ENCODE results near the gene PLXNB3. TPM values are rescaled to one million over a fixed set of nuclear protein-coding genes. Genes with fewer than 3 reads are reported as not detected.

Gene PLXNB3
- total RNA-seq, 1 experiment from 2014 or later: 14.3 TPM

DNA sequence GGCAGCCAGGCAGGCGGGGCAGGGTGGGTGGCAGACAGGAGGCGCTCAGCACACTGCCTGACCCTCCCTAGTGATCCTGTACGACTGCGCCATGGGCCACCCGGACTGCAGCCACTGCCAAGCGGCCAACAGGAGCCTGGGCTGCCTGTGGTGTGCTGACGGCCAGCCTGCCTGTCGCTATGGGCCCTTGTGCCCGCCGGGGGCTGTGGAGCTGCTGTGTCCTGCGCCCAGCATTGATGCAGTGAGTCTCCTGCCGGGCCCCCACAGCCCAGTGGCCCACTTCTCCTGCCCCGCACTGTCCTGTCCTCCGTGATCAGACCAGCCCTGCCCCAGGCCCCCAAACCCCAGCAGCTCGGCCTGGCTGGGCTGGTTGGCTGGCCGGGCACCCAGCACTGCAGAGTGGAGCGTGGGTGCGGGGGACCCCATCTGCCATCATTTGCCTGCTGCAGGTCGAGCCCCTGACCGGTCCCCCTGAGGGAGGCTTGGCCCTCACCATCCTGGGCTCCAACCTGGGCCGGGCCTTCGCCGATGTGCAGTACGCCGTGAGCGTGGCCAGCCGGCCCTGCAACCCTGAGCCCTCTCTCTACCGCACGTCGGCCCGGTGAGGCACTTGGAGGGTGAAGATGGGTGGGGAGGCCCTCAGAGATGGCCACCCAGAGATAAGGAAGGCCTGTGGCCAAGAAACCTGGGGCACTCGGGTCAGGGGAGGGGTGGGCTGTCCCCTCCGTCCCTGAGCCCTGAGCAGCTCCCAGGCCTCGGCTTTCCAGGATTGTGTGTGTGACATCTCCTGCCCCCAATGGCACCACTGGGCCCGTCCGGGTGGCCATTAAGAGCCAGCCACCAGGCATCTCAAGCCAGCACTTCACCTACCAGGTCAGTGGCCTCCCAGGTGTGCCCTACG lies 7.6 kb downstream of the PLXNB3 start:
- in situ Hi-C loops (cut with HindIII; ENCODE audit: low pct_unique_long_range_greater_than_20kb, low sequenced_read_pairs): no loop called here
- H3K4me3 ChIP-seq (ENCODE audit: low read depth in 2 of 2, low read length in 2 of 2): no peak overlapping the region
- POLR2A ChIA-PET: interaction anchor here (0.5 kb wide), 1 partner anchor 31 kb away, joined by 3 read pairs; no protein-coding TSS in a partner anchor
- ATAC-seq (no peak), DNase-seq (ENCODE audit: low read depth, low spot score) (no peak)
- intact Hi-C loops (cut with micrococcal nuclease; ENCODE audit: unreplicated experiment): no loop called here
- CTCF ChIA-PET: no interaction called here
- no TSS peak for BruUV-seq (replicated peaks)
- H3K4me1 ChIP-seq (ENCODE audit: control insufficient read depth, insufficient read depth, low read length): 0 out of 2 replicates have a peak, but pooled peaks cover under 1% of the 10 kb centered on the region
- TF ChIP-seq SIN3A (IDR thresholded peaks at IDR 0.05; ENCODE audit: borderline replicate concordance, insufficient read depth, low read depth, low read length) (no peak), TCF7L2 (IDR thresholded peaks at IDR 0.05; ENCODE audit: low read depth, low read length) (no peak), POLR2AphosphoS5 (IDR thresholded peaks at IDR 0.05; ENCODE audit: low read depth, low read length) (no peak)
- TF ChIP-seq, protein P1, sequence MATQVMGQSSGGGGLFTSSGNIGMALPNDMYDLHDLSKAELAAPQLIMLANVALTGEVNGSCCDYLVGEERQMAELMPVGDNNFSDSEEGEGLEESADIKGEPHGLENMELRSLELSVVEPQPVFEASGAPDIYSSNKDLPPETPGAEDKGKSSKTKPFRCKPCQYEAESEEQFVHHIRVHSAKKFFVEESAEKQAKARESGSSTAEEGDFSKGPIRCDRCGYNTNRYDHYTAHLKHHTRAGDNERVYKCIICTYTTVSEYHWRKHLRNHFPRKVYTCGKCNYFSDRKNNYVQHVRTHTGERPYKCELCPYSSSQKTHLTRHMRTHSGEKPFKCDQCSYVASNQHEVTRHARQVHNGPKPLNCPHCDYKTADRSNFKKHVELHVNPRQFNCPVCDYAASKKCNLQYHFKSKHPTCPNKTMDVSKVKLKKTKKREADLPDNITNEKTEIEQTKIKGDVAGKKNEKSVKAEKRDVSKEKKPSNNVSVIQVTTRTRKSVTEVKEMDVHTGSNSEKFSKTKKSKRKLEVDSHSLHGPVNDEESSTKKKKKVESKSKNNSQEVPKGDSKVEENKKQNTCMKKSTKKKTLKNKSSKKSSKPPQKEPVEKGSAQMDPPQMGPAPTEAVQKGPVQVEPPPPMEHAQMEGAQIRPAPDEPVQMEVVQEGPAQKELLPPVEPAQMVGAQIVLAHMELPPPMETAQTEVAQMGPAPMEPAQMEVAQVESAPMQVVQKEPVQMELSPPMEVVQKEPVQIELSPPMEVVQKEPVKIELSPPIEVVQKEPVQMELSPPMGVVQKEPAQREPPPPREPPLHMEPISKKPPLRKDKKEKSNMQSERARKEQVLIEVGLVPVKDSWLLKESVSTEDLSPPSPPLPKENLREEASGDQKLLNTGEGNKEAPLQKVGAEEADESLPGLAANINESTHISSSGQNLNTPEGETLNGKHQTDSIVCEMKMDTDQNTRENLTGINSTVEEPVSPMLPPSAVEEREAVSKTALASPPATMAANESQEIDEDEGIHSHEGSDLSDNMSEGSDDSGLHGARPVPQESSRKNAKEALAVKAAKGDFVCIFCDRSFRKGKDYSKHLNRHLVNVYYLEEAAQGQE (IDR thresholded peaks at IDR 0.05; ENCODE audit: insufficient read depth in 1 of 2, low read depth in 2 of 2, low read length in 1 of 2): no peak
- TF ChIP-seq, protein P2, sequence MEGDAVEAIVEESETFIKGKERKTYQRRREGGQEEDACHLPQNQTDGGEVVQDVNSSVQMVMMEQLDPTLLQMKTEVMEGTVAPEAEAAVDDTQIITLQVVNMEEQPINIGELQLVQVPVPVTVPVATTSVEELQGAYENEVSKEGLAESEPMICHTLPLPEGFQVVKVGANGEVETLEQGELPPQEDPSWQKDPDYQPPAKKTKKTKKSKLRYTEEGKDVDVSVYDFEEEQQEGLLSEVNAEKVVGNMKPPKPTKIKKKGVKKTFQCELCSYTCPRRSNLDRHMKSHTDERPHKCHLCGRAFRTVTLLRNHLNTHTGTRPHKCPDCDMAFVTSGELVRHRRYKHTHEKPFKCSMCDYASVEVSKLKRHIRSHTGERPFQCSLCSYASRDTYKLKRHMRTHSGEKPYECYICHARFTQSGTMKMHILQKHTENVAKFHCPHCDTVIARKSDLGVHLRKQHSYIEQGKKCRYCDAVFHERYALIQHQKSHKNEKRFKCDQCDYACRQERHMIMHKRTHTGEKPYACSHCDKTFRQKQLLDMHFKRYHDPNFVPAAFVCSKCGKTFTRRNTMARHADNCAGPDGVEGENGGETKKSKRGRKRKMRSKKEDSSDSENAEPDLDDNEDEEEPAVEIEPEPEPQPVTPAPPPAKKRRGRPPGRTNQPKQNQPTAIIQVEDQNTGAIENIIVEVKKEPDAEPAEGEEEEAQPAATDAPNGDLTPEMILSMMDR (IDR thresholded peaks at IDR 0.05): no peak
- no peak overlapping the region for H3K27ac ChIP-seq (ENCODE audit: low read length)
- H3K9me3 ChIP-seq (ENCODE audit: control insufficient read depth, insufficient read depth, low read depth, low read length): no peaks in the 10 kb centered on the region
- H3K36me3 ChIP-seq (ENCODE audit: control insufficient read depth, insufficient read depth, low read length): no peaks in the 10 kb centered on the region
- H3K27me3 ChIP-seq (ENCODE audit: control insufficient read depth, insufficient read depth, low read length): no peaks in the 10 kb centered on the region

DNA sequence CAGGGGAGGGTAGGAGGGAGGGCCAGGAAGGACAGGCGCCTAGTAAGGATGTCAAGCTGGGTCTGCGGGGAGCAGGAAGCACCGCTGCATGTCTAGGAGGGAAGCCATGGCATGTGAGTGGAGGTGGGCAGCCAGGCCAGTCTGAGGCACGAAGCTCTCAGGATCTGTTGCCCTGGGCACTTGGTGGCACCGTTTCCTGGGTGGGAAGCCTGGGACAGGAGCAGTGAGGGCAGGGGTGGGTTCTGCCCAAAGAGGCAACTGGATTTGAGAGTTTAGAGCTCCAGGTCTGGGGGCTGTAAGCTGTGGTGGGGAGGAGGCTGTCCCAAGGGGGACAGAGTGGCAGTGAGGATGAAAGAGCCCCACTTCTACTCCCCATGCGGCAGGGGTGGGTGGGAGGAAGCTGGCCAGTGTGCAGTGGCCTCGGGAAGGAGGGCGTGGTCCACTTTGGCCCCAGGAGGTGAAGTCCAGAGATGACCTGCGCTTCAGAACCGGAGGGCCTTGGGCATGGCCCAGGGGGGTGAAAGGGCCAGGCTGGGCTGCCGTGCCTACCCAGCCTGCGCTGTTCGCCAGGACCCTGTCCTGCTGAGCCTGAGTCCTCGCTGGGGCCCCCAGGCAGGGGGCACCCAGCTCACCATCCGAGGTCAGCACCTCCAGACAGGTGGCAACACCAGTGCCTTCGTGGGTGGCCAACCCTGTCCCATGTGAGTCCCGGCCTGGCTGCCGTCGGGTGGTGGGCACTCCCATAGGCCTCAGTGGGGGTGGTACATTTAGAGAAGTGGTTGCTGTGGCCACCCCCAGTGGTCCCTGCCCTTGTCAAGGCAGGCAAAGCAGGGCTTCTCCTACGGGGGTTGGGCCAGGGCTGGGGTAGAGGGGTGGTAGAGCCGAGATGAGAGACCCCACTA lies 8.5 kb downstream of the PLXNB3 start:
- no peaks in the 10 kb centered on the region for H3K9me3 ChIP-seq (ENCODE audit: control insufficient read depth, insufficient read depth, low read depth, low read length)
- H3K4me1 ChIP-seq (ENCODE audit: control insufficient read depth, insufficient read depth, low read length): no peaks in the 10 kb centered on the region
- CTCF ChIA-PET: no interaction called here
- H3K27me3 ChIP-seq (ENCODE audit: control insufficient read depth, insufficient read depth, low read length): no peaks in the 10 kb centered on the region
- no peak overlapping the region for H3K27ac ChIP-seq (ENCODE audit: low read length)
- no peak overlapping the region for H3K4me3 ChIP-seq (ENCODE audit: low read depth in 2 of 2, low read length in 2 of 2)
- BruUV-seq (replicated peaks): no TSS peak
- H3K36me3 ChIP-seq (ENCODE audit: control insufficient read depth, insufficient read depth, low read length): no peaks in the 10 kb centered on the region
- ATAC-seq (no peak), DNase-seq (ENCODE audit: low read depth, low spot score) (no peak)
- POLR2A ChIA-PET: interaction anchor here (0.5 kb wide), 1 partner anchor 173 kb away, joined by 11 read pairs; no protein-coding TSS in a partner anchor
- in situ Hi-C loops (cut with HindIII; ENCODE audit: low pct_unique_long_range_greater_than_20kb, low sequenced_read_pairs): no loop called here
- intact Hi-C loops (cut with micrococcal nuclease; ENCODE audit: unreplicated experiment): no loop called here
- TF ChIP-seq TCF7L2 (IDR thresholded peaks at IDR 0.05; ENCODE audit: low read depth, low read length) (no peak), POLR2AphosphoS5 (IDR thresholded peaks at IDR 0.05; ENCODE audit: low read depth, low read length) (no peak), SIN3A (IDR thresholded peaks at IDR 0.05; ENCODE audit: borderline replicate concordance, insufficient read depth, low read depth, low read length) (no peak)
- TF ChIP-seq, protein P1 (IDR thresholded peaks at IDR 0.05; ENCODE audit: insufficient read depth in 1 of 2, low read depth in 2 of 2, low read length in 1 of 2): no peak
- TF ChIP-seq, protein P2 (IDR thresholded peaks at IDR 0.05): no peak
